Measurements from ENCODE around the gene PAXIP1. TPM values are rescaled to one million over a fixed set of nuclear protein-coding genes. Genes with fewer than 3 reads are reported as not detected.
A peak's percentile ranks its signal among the peaks of the same experiment; 100 is the strongest.

Gene PAXIP1
- polyA plus RNA-seq, 4 donors: 3.8 to 14.4 (median 6.2) TPM

DNA sequence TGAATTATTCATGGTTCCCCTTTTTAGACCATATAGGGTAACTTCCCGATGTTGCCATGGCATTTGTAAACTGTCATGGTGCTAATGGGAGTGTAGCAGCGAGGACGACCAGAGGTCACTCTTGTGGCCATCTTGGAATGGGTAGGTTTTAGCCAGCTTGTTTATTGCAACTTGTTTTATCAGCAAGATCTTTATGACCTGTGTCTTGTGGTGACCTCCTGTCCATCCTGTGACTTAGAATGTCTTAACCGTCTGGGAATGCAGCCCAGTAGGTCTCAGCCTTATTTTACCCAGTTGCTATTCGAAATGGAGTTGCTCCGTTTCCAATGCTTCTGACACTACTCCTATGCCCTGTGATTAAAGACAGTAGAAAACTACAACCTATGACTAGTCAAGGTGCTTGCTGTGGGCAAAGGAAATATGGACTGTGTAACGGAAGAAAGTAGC, 18.8 kb upstream of the PAXIP1 start:
- H3K36me3 ChIP-seq (ENCODE audit: control insufficient read depth in 3 of 3, insufficient read depth in 2 of 3, low read depth in 1 of 3, low read length in 3 of 3): no peaks in the 10 kb centered on the region
- 67 to 69% (median 68%) methylated on average over 7 of the region's 7 CpGs for WGBS, 3 donors
- no peak overlapping the region for H3K27ac ChIP-seq (ENCODE audit: low read depth in 1 of 3, low read length in 2 of 3)
- no peak overlapping the region for H3K4me3 ChIP-seq (ENCODE audit: low read depth in 1 of 3, low read length in 3 of 3)
- H3K9me3 ChIP-seq (ENCODE audit: control insufficient read depth in 2 of 2, insufficient read depth in 1 of 2, low read depth in 1 of 2, low read length in 1 of 2): no peaks in the 10 kb centered on the region
- FAIRE-seq: no peak
- H3K27me3 ChIP-seq (ENCODE audit: control insufficient read depth in 3 of 3, insufficient read depth in 3 of 3, low read length in 3 of 3): peaks cover 0 to 6% (median 0%) of the 10 kb centered on the region in 3 donors
- H3K4me1 ChIP-seq (ENCODE audit: control insufficient read depth in 3 of 3, insufficient read depth in 2 of 3, low read depth in 1 of 3, low read length in 2 of 3): no peaks in the 10 kb centered on the region
- DNase-seq: no peak

- DNase-seq: no peak
- Histone ChIP-seq H3K27ac (ENCODE audit: low read depth in 1 of 3, low read length in 2 of 3) (no peak overlapping the region), H3K27me3 (ENCODE audit: control insufficient read depth in 3 of 3, insufficient read depth in 3 of 3, low read length in 3 of 3) (peaks cover 0 to 6% (median 0%) of the 10 kb centered on the region in 3 donors), H3K9me3 (ENCODE audit: control insufficient read depth in 2 of 2, insufficient read depth in 1 of 2, low read depth in 1 of 2, low read length in 1 of 2) (no peaks in the 10 kb centered on the region), H3K4me1 (ENCODE audit: control insufficient read depth in 3 of 3, insufficient read depth in 2 of 3, low read depth in 1 of 3, low read length in 2 of 3) (no peaks in the 10 kb centered on the region), H3K36me3 (ENCODE audit: control insufficient read depth in 3 of 3, insufficient read depth in 2 of 3, low read depth in 1 of 3, low read length in 3 of 3) (no peaks in the 10 kb centered on the region), H3K4me3 (ENCODE audit: low read depth in 1 of 3, low read length in 3 of 3) (no peak overlapping the region)
- FAIRE-seq: no peak
- WGBS, 3 donors: 63 to 81% (median 77%) methylated on average over 5 of the region's 5 CpGs
Measured at GRCh38 chr7:155020996-155021395, 18.1 kb upstream of the PAXIP1 start.

- WGBS, 3 donors: 73 to 82% (median 80%) methylated on average over 4 of the region's 4 CpGs
- FAIRE-seq (no peak), DNase-seq (no peak)
- H3K9me3 ChIP-seq (ENCODE audit: control insufficient read depth in 2 of 2, insufficient read depth in 1 of 2, low read depth in 1 of 2, low read length in 1 of 2): no peaks in the 10 kb centered on the region
- no peak overlapping the region for H3K4me3 ChIP-seq (ENCODE audit: low read depth in 1 of 3, low read length in 3 of 3)
- no peak overlapping the region for H3K27ac ChIP-seq (ENCODE audit: low read depth in 1 of 3, low read length in 2 of 3)
- H3K36me3 ChIP-seq (ENCODE audit: control insufficient read depth in 3 of 3, insufficient read depth in 2 of 3, low read depth in 1 of 3, low read length in 3 of 3): no peaks in the 10 kb centered on the region
- peaks cover 0 to 6% (median 0%) of the 10 kb centered on the region in 3 donors for H3K27me3 ChIP-seq (ENCODE audit: control insufficient read depth in 3 of 3, insufficient read depth in 3 of 3, low read length in 3 of 3)
- no peaks in the 10 kb centered on the region for H3K4me1 ChIP-seq (ENCODE audit: control insufficient read depth in 3 of 3, insufficient read depth in 2 of 3, low read depth in 1 of 3, low read length in 2 of 3)
Measured at GRCh38 chr7:155017834-155018233, 14.9 kb upstream of the PAXIP1 start.

- no peaks in the 10 kb centered on the region for H3K9me3 ChIP-seq (ENCODE audit: control insufficient read depth in 2 of 2, insufficient read depth in 1 of 2, low read depth in 1 of 2, low read length in 1 of 2)
- no peak overlapping the region for H3K4me3 ChIP-seq (ENCODE audit: low read depth in 1 of 3, low read length in 3 of 3)
- H3K4me1 ChIP-seq (ENCODE audit: control insufficient read depth in 3 of 3, insufficient read depth in 2 of 3, low read depth in 1 of 3, low read length in 2 of 3): no peaks in the 10 kb centered on the region
- DNase-seq (no peak), FAIRE-seq (no peak)
- H3K27me3 ChIP-seq (ENCODE audit: control insufficient read depth in 3 of 3, insufficient read depth in 3 of 3, low read length in 3 of 3): no peaks in the 10 kb centered on the region
- WGBS, 3 donors: 92 to 97% (median 93%) methylated on average over 4 of the region's 4 CpGs
- H3K27ac ChIP-seq (ENCODE audit: low read depth in 1 of 3, low read length in 2 of 3): no peak overlapping the region
- peaks cover 0 to 12% (median 0%) of the 10 kb centered on the region in 3 donors for H3K36me3 ChIP-seq (ENCODE audit: control insufficient read depth in 3 of 3, insufficient read depth in 2 of 3, low read depth in 1 of 3, low read length in 3 of 3)
Measured at GRCh38 chr7:155011086-155011485, 8.2 kb upstream of the PAXIP1 start.

GRCh38 chr7:155009570-155010157, 6.7 kb upstream of the PAXIP1 start:
- DNase-seq: peak in 1 of 2 donors; percentile 18

DNA sequence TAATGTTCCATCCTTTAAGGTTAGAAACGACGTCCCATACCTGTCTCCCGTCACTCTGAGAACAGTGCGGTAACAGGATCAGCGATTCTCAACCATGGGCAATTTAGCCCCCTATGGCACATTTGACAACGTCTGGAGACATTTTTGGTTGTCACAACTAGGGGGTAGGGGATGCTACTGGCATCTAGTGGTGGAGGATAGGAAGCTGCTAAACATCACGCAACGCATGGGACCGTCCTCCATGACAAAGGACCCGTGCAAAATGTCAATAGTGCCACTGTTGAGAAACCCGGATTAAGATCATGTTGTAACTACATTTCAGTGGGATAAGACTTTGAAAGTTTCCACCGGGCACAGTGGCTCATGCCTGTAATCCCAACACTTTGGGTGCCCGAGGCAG, 5.0 kb upstream of the PAXIP1 start:
- H3K27ac ChIP-seq (ENCODE audit: low read depth in 1 of 3, low read length in 2 of 3): no peak overlapping the region
- FAIRE-seq: no peak
- no peak overlapping the region for H3K4me3 ChIP-seq (ENCODE audit: low read depth in 1 of 3, low read length in 3 of 3)
- 71 to 92% (median 86%) methylated on average over 13 of the region's 13 CpGs for WGBS, 3 donors
- no peaks in the 10 kb centered on the region for H3K27me3 ChIP-seq (ENCODE audit: control insufficient read depth in 3 of 3, insufficient read depth in 3 of 3, low read length in 3 of 3)
- no peak for DNase-seq
- no peaks in the 10 kb centered on the region for H3K9me3 ChIP-seq (ENCODE audit: control insufficient read depth in 2 of 2, insufficient read depth in 1 of 2, low read depth in 1 of 2, low read length in 1 of 2)
- peaks cover 0 to 3% (median 0%) of the 10 kb centered on the region in 3 donors for H3K4me1 ChIP-seq (ENCODE audit: control insufficient read depth in 3 of 3, insufficient read depth in 2 of 3, low read depth in 1 of 3, low read length in 2 of 3)
- H3K36me3 ChIP-seq (ENCODE audit: control insufficient read depth in 3 of 3, insufficient read depth in 2 of 3, low read depth in 1 of 3, low read length in 3 of 3): peaks cover 0 to 18% (median 0%) of the 10 kb centered on the region in 3 donors

More at GRCh38 chr7:155009570-155010157, 6.7 kb upstream of the PAXIP1 start:
- 72 to 80% (median 74%) methylated on average over 3 of the region's 3 CpGs for WGBS, 3 donors
- no peak overlapping the region for H3K27ac ChIP-seq (ENCODE audit: low read depth in 1 of 3, low read length in 2 of 3)
- no peak overlapping the region for H3K4me3 ChIP-seq (ENCODE audit: low read depth in 1 of 3, low read length in 3 of 3)
- H3K27me3 ChIP-seq (ENCODE audit: control insufficient read depth in 3 of 3, insufficient read depth in 3 of 3, low read length in 3 of 3): no peaks in the 10 kb centered on the region
- FAIRE-seq: no peak
- H3K9me3 ChIP-seq (ENCODE audit: control insufficient read depth in 2 of 2, insufficient read depth in 1 of 2, low read depth in 1 of 2, low read length in 1 of 2): no peaks in the 10 kb centered on the region
- peaks cover 0 to 18% (median 0%) of the 10 kb centered on the region in 3 donors for H3K36me3 ChIP-seq (ENCODE audit: control insufficient read depth in 3 of 3, insufficient read depth in 2 of 3, low read depth in 1 of 3, low read length in 3 of 3)
- H3K4me1 ChIP-seq (ENCODE audit: control insufficient read depth in 3 of 3, insufficient read depth in 2 of 3, low read depth in 1 of 3, low read length in 2 of 3): peaks cover 0 to 3% (median 0%) of the 10 kb centered on the region in 3 donors

DNA sequence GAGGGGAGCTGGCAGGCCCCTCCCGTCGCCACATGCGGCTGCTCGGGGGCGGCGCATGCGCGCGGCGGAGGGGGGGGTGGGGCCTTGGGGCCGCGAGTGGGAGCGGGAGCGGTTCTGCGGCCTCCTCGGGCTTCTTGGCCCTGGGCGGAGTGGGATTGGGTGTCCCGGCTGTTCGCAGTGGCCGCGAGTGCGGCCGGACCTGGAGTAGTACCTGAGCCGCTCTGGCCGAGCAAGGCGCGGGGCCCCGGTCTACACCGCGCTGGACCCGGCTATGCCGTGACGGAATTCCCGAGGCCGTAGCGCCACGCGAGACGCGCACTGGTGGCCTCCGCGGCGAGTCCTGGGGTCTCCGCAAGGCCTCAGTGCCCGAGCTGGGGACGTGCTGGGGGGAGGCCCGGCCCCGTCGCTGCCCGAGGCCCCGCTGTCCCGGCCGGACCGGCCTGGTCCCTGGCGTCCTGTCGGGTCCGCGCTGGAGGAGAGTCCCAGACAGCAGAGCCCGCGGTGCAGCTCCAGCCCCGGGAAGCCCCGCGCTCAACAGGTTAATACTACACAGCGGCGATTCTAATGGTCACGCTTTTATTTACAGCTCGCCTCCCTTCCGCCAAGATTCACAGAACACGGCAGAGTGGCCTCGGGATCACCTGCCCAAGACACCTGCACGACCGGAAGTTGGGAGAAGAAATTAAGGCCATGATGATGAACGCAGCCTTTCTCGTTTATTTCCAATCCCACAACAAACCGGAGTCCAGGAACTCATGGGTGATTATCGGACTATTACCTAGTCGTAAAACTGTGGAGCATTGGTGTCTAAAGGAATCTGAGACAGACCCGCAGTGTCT, 671 bp upstream of the PAXIP1 start:
- Histone ChIP-seq H3K4me3 (ENCODE audit: low read depth in 1 of 3, low read length in 3 of 3) (peak overlapping the region; percentile 60 to 97 (median 76)), H3K36me3 (ENCODE audit: control insufficient read depth in 3 of 3, insufficient read depth in 2 of 3, low read depth in 1 of 3, low read length in 3 of 3) (peaks cover 0 to 23% (median 0%) of the 10 kb centered on the region in 3 donors), H3K27ac (ENCODE audit: low read depth in 1 of 3, low read length in 2 of 3) (peak overlapping the region; percentile 88 to 94 (median 90)), H3K9me3 (ENCODE audit: control insufficient read depth in 2 of 2, insufficient read depth in 1 of 2, low read depth in 1 of 2, low read length in 1 of 2) (no peaks in the 10 kb centered on the region), H3K27me3 (ENCODE audit: control insufficient read depth in 3 of 3, insufficient read depth in 3 of 3, low read length in 3 of 3) (no peaks in the 10 kb centered on the region), H3K4me1 (ENCODE audit: control insufficient read depth in 3 of 3, insufficient read depth in 2 of 3, low read depth in 1 of 3, low read length in 2 of 3) (peaks cover 0 to 3% (median 0%) of the 10 kb centered on the region in 3 donors)
- no peak for FAIRE-seq
- peak; percentile 85 to 86 for DNase-seq
- 0 to 1% (median 0%) methylated on average over 50 to 78 of the region's 78 CpGs for WGBS, 3 donors

DNA sequence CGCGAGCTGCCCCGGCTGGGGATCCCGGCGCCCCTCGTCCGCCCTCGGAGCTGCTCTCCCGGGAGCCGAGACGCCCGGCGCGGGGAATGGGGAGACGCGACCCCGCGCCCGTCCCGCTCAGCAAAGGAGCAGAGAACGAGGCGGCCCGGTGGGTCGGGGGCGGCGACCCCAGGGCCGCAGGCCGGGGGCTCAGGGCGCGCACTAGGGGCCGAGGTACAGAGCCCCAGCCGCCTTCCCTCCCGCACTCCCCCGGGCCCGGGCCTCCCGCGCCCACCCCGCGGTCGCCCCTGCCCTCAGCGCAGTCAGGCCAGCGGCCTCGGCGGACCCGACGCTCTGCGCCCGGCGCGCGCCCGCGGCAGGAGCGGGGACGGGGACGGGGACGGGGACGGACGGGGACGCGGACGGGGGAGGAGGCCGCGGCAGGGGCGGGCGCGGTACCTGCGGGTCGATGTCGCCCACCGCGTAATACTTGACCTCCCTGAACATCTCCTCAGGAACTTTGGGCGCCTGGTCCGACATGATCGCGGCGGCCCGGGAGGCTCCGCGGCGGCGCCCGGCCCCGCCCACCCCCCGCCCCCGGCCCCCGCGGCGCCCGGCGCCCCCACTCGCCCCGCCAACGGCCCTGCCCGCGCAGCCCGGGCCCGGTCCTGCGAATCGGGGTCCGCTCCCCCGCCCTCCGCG, 373 bp downstream of the PAXIP1 start:
- DNase-seq (peak; percentile 45 to 79), FAIRE-seq (no peak)
- H3K9me3 ChIP-seq (ENCODE audit: control insufficient read depth in 2 of 2, insufficient read depth in 1 of 2, low read depth in 1 of 2, low read length in 1 of 2): no peaks in the 10 kb centered on the region
- H3K4me1 ChIP-seq (ENCODE audit: control insufficient read depth in 3 of 3, insufficient read depth in 2 of 3, low read depth in 1 of 3, low read length in 2 of 3): peaks cover 0 to 3% (median 0%) of the 10 kb centered on the region in 3 donors
- H3K27me3 ChIP-seq (ENCODE audit: control insufficient read depth in 3 of 3, insufficient read depth in 3 of 3, low read length in 3 of 3): no peaks in the 10 kb centered on the region
- H3K27ac ChIP-seq (ENCODE audit: low read depth in 1 of 3, low read length in 2 of 3): peak overlapping the region in 2 of 3 donors; percentile 28 to 32
- H3K4me3 ChIP-seq (ENCODE audit: low read depth in 1 of 3, low read length in 3 of 3): peak overlapping the region; percentile 41 to 97 (median 76)
- peaks cover 0 to 24% (median 0%) of the 10 kb centered on the region in 3 donors for H3K36me3 ChIP-seq (ENCODE audit: control insufficient read depth in 3 of 3, insufficient read depth in 2 of 3, low read depth in 1 of 3, low read length in 3 of 3)
- WGBS, 3 donors: 0 to 1% (median 0%) methylated on average over 3 to 104 of the region's 104 CpGs
